ENCODE results near the gene LONRF2. TPM values are rescaled to one million over a fixed set of nuclear protein-coding genes. Genes with fewer than 3 reads are reported as not detected.
"Not testable (repeated sequence)": the region's sequence is repeated elsewhere in the genome, so short reads cannot be mapped to it uniquely, and the experiment has no call there.

The LONRF2 gene
- total RNA-seq, 3 donors from 2014 or later (not counting 1 experiment from before 2014, with no cell fraction given) = not detected

GRCh38 chr2:100344433-100344832 is 22.1 kb upstream of the LONRF2 start:
- H3K36me3 Mint-ChIP-seq = no peaks in the 10 kb centered on the region
- H3K27ac Mint-ChIP-seq = no peak overlapping the region
- H3K9me3 Mint-ChIP-seq = no peaks in the 10 kb centered on the region
- Histone ChIP-seq H3K9me3 (ENCODE audit: control insufficient read depth, insufficient read depth, low read length) (no peaks in the 10 kb centered on the region), H3K27me3 (ENCODE audit: control insufficient read depth, insufficient read depth, low read length) (no peaks in the 10 kb centered on the region), H3K4me1 (ENCODE audit: control insufficient read depth, insufficient read depth, low read length) (no peaks in the 10 kb centered on the region), H3K27ac (ENCODE audit: low read length) (no peak overlapping the region), H3K36me3 (ENCODE audit: control insufficient read depth, insufficient read depth, low read length) (no peaks in the 10 kb centered on the region), H3K4me3 (ENCODE audit: low read length) (no peak overlapping the region)
- WGBS (ENCODE audit: insufficient coverage) = 84% methylated on average over 4 of the region's 4 CpGs
- DNase-seq (no peak), ATAC-seq (no peak)
- H3K27me3 Mint-ChIP-seq (ENCODE audit: low read depth in 2 of 2) = peaks cover 30 to 67% of the 10 kb centered on the region in 2 donors
- no peak for TF ChIP-seq CTCF (IDR thresholded peaks at IDR 0.05)
- no peaks in the 10 kb centered on the region for H3K4me1 Mint-ChIP-seq
- H3K4me3 Mint-ChIP-seq = no peak overlapping the region
- intact Hi-C loops (cut with micrococcal nuclease) = no loop called here

DNA sequence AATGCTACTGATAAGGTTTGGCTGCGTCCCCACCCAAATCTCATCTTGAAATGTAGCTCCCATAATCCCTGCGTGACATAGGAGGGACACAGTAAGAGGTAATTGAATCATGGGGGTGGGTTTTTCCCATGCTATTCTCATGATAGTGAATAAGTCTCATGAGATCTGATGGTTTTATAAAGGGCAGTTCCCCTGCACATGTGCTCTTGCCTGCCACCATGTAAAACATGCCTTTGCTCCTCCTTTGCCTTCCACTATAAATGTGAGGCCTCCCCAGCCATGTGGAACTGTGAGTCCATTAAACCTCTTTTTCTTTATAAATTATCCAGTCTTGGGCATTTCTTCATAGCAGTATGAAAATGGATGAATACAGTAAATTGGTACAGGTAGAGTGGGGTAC is 20.2 kb upstream of the LONRF2 start:
- H3K27me3 ChIP-seq (ENCODE audit: control insufficient read depth, insufficient read depth, low read length); H3K36me3 ChIP-seq (ENCODE audit: control insufficient read depth, insufficient read depth, low read length); H3K27ac Mint-ChIP-seq; H3K9me3 ChIP-seq (ENCODE audit: control insufficient read depth, insufficient read depth, low read length); ATAC-seq; H3K36me3 Mint-ChIP-seq; H3K4me1 ChIP-seq (ENCODE audit: control insufficient read depth, insufficient read depth, low read length); H3K9me3 Mint-ChIP-seq; H3K27ac ChIP-seq (ENCODE audit: low read length); H3K4me3 Mint-ChIP-seq; intact Hi-C loops (cut with micrococcal nuclease); H3K4me3 ChIP-seq (ENCODE audit: low read length); DNase-seq; H3K4me1 Mint-ChIP-seq: not testable (repeated sequence)
- WGBS (ENCODE audit: insufficient coverage) = 85% methylated on average over 2 of the region's 2 CpGs
- peaks cover 31 to 73% of the 10 kb centered on the region in 2 donors for H3K27me3 Mint-ChIP-seq (ENCODE audit: low read depth in 2 of 2)

- Mint-ChIP-seq H3K27me3 (ENCODE audit: low read depth in 2 of 2) (peaks cover 30 to 66% of the 10 kb centered on the region in 2 donors), H3K27ac (no peak overlapping the region), H3K9me3 (no peaks in the 10 kb centered on the region), H3K4me1 (peaks cover 4 to 6% of the 10 kb centered on the region in 2 donors), H3K36me3 (no peaks in the 10 kb centered on the region), H3K4me3 (no peak overlapping the region)
- Histone ChIP-seq H3K27me3 (ENCODE audit: control insufficient read depth, insufficient read depth, low read length) (no peaks in the 10 kb centered on the region), H3K27ac (ENCODE audit: low read length) (no peak overlapping the region), H3K4me1 (ENCODE audit: control insufficient read depth, insufficient read depth, low read length) (no peaks in the 10 kb centered on the region), H3K36me3 (ENCODE audit: control insufficient read depth, insufficient read depth, low read length) (no peaks in the 10 kb centered on the region), H3K9me3 (ENCODE audit: control insufficient read depth, insufficient read depth, low read length) (no peaks in the 10 kb centered on the region), H3K4me3 (ENCODE audit: low read length) (no peak overlapping the region)
- ATAC-seq (no peak), DNase-seq (no peak)
- intact Hi-C loops (cut with micrococcal nuclease) = no loop called here
- no peak for TF ChIP-seq CTCF (IDR thresholded peaks at IDR 0.05)
- WGBS (ENCODE audit: insufficient coverage) = 90% methylated on average over 5 of the region's 5 CpGs
Observed at GRCh38 chr2:100339823-100340222, 17.5 kb upstream of the LONRF2 start.

DNA sequence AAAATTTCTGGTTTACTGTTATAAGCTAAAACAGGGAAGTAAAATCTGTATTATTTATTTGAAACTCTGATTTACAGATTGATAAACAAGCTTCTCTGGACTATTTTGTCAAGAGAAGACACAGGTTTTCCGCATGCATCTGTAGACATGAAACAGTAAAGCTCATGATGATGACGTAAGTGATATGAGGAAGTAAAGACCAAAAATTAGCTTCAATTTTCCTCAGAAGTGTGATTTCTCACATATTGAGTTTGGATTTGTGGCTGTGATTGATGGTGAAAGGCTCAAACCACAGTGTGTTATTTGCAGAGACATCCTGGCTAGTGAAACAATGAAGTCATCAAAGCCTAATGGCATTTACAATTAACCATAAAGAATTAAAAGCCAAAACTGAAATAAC is 12.6 kb upstream of the LONRF2 start:
- DNase-seq = no peak

More for the DNA sequence above, 12.6 kb upstream of the LONRF2 start:
- peak; percentile 18 to 68 (median 32) for ATAC-seq
- H3K4me3 ChIP-seq (ENCODE audit: low read length) = no peak overlapping the region
- intact Hi-C loops (cut with micrococcal nuclease) = no loop called here
- H3K36me3 ChIP-seq (ENCODE audit: control insufficient read depth, insufficient read depth, low read length) = no peaks in the 10 kb centered on the region
- no peak overlapping the region for H3K27ac ChIP-seq (ENCODE audit: low read length)
- Mint-ChIP-seq H3K4me3 (no peak overlapping the region), H3K27ac (peak overlapping the region in 1 of 2 donors; percentile 60), H3K4me1 (peaks cover 4 to 6% of the 10 kb centered on the region in 2 donors), H3K36me3 (no peaks in the 10 kb centered on the region), H3K9me3 (no peaks in the 10 kb centered on the region), H3K27me3 (ENCODE audit: low read depth in 2 of 2) (peaks cover 11 to 40% of the 10 kb centered on the region in 2 donors)
- H3K4me1 ChIP-seq (ENCODE audit: control insufficient read depth, insufficient read depth, low read length) = no peaks in the 10 kb centered on the region
- no peak for TF ChIP-seq CTCF (IDR thresholded peaks at IDR 0.05)
- peaks cover 3% of the 10 kb centered on the region for H3K9me3 ChIP-seq (ENCODE audit: control insufficient read depth, insufficient read depth, low read length)
- 62% methylated on average over 2 of the region's 2 CpGs for WGBS (ENCODE audit: insufficient coverage)
- H3K27me3 ChIP-seq (ENCODE audit: control insufficient read depth, insufficient read depth, low read length) = peaks cover under 1% of the 10 kb centered on the region

Measured in natural killer cell (primary cell).